HG03571 (cell line): ENCODE results near the gene HOTAIR.

Experiments used
- ATAC-seq: cut with Tn5 transposase; IDR thresholded peaks from one replicate; pipeline ENCODE4 v1.9.1; 2021; ENCODE audit not compliant: unreplicated experiment

Gene HOTAIR

DNA sequence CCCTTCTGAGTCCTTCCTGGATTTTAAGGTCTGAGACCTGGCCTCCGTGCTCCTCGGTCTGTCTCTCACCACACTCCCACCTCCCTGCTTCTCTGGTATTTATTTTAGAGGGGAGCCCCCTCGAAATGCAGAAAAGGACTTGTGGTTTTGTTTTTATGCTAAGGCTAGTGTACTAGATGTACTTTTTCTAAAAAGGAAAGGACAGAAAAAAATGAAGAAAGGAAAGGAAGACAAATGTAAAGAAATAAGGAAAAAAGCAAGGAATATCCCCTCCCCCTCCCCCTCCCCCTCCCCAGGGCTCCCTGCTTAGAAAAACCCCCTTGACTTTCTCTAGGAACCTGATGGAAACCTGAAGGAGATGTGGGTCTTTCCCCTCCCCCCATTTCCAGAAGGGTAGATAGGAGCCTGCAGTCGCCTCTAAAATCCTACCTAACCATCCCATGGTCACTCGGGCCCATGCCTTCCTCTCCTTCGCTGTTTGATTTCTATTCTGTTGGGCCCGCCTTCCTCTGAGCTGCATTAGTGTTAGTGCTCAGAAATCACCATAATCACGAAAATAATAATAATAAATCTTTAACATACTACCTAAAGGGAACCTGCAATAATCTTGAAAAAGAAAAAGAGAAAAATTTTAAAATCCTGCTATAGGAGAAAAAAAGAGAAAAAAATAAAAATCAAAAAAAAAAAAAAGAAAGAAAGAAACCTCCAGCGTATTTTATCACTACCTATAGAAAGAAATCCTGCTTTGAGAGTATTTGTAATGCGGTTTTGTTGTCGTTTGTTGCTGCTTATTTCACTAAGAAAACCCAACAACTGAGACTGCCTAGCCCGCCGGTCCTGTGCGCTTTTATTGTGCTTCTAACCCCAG, 37.1 kb upstream of the HOTAIR start:
- no peak for ATAC-seq

DNA sequence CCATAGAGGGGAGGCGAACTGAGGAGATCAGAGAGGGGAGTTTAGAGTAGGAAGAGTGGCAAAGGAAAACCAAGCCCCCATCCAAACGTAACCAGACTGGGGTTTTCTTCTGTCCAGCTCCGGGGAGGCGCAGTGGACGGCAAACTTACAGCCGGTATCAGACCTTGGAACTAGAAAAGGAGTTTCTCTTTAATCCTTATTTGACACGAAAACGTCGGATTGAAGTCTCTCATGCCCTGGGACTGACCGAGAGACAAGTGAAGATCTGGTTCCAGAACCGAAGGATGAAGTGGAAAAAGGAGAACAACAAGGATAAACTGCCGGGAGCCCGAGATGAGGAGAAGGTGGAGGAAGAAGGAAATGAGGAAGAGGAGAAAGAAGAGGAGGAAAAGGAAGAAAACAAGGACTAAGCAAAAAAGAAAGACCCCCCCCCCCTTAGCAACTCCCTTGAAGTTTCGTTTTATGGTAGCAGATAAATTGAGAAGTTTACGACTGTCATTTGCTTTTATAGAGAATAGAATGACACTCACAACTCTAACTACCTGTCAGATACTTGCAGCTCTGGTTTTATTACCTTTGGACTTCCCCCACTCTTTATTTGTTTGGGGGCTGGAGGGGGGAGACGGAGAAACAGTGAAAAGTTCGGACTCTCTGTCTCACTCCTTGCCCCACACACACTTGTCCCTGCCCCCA, 36.4 kb upstream of the HOTAIR start:
- ATAC-seq, result no peak

DNA sequence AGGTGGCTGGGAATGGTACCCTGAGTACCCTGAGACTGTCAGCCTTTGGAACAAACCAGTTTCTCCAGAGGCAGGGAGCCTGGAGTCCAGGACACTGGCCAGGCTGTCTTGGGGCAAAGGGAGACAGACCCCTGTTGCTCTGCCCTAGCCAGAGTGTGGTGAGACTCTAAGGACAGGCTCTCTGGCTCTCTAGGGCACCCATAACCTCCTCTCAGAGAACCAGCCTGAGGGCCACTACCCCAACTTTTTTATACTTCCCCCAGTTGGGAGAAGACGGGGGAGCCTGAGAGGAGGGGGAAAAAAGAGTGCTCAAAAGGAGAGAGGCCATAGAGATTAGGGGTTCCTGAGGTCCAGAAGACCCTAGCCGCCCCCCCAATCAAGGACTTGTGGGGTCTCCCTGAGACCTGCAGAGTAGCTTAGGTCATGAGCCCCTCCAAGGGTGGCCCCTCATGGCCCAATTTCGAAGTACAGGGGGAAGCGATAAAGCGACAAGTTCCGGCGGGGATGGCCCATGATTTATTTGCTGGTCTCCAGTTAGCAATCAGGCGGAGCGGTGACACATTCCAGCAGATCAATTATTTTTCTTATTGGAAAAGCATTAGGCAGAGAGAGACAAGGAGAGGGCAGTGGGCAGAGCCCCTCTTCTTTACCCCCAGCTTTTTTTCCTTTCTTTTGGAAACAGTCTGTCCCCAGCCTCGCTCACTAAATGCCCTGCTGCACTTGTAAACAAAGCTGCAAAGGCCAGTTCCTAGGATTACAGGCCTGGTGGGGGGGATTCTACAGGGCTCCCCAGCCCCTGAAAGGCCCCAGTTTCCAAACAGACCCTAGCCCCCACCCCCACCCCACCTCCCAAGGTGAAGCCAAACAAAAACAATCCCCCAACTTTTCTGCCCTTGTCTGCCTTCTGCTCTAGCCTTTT, 35.6 kb upstream of the HOTAIR start:
- ATAC-seq, result no peak

DNA sequence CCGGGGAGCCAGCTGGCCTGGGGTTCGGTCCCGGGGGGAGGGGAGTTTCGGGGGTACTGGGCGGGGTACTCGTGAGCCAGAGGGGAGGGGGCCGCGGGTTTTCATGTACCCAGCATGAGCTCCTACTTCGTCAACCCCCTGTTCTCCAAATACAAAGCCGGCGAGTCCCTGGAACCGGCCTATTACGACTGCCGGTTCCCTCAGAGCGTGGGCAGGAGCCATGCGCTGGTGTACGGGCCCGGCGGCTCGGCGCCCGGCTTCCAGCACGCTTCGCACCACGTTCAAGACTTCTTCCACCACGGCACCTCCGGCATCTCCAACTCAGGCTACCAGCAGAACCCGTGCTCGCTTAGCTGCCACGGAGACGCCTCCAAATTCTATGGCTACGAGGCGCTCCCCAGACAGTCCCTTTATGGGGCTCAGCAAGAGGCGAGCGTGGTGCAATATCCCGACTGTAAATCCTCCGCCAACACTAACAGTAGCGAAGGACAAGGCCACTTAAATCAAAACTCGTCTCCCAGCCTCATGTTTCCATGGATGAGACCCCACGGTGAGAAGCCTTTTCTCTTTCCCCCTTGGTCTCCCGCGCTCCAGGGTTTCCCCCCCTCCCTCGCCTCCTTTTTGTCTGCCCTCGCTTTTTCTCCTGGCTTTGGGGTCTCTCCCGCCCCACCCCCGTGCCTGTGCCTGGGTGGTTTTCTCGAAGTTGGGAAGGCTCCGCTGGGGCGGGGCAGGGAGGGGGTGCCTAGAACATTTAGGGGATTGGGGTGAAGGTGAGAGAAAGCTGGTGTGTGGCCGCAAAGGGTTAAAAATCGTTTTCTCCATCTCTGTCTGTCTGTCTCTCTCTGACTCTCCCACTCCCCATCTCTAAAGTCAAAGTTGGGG, 34.7 kb upstream of the HOTAIR start:
- no peak for ATAC-seq

DNA sequence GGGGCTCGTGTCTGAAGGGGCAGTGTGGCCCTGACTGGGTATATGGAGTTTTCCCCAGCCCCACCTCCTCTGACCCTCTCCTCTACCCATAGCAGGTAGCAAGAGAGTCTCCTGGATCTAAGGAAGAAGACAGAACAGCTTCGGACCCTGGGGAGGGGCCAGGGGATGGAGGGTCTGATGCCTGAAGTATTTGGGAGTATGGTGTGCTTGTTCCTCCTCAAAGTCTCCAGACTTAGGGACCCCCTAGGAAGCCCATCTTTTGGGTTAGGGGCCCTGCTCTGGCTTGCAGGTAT, 33.5 kb upstream of the HOTAIR start:
- ATAC-seq, result no peak

DNA sequence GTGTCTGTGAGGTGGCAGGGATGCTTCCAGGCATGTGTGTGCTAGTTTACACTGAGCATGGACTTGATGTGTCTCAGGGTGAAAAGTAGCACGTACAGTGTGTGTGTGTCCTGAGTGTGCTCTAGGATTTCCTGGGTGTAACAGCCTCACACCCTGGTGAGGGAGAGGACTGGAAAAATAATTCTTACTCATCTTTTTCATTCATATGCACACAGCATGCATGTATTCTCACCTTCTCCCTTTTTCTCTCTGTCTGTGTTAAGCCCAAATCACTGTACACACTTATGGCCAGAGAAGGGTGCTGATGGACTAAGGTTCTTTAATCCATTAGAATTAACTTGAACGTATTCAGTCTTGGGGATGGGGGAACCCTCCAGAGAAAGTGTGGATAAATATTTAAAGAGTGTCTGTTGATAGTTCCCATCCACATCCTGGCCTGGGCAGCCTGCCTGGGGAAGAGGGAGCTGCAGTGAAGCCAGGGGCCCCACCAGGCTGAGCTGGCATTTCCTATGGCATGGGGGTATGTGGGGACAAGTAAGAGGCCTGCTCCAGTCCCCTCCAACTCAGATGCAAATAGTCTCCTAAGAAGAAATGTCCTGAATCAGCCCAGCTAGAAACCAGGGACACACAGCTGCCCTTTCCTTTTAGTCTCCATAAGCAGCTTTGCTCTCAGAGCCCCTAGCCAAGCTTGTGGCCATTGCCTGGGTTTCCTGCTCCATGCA, 32.9 kb upstream of the HOTAIR start:
- no peak for ATAC-seq

DNA sequence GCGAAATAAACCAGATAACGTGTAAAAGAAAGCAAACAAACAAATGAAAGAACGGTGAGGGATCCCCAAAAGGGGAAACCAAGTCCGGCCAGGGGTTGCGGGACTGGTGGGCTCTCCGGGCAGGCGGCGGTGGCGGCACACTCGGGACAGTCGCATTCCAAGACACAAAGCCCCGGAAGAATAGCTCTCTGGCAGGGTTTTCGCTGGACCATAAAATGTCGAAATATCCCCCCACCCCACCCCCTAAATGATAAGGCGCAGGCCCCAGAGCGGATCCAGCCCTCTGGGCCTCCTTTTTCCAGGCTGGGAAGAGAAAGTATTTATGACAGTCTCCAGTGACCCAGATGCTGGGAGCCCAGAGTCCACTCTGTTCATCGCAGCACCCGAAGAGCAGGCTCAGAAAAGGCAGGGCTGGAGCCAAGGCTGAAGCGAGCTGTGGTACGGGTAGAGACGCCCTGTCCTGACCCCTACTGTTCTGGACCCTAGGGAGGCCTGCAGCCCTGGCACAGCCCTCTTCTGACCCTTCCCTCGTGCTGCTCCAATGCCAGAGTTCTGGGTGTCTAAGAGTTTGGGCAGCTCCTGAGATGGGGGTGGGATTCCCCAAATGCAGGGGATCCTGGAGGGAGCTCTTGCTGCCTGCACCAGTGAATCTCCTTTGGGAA, 31.9 kb upstream of the HOTAIR start:
- no peak for ATAC-seq

DNA sequence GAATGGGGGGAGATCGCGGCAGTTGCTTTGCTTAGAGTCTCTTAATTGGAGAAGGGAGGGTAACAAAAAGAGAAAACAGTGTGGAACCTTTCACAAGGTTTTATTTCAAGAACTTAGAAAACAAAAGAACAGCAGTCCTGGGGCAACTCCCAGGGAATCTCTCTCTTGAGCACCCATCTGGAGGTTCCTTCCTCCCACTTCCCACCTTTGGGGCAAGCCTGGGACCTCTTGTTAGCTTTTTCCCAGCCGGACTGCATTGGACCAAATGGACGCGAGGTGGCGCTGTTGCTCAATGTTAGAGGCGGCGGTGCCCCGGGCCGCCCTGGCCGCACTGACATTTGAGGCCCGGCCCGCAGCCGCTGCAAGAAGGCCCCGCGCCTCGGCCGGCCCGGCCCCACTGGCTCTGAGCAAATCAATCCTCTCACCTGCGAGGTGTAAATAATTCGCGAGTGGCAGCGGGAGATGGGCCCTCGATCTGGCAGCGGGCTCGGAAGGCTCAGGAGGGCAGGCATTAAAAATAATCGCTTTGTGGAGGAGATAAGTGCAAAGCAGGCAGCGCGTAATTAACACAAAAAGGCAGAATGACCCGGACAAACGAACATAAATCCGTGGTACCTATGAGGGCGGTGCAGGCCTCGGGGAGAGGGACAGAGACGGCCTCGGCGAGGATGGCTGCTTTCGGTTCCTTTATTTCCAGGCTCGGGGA, 31.3 kb upstream of the HOTAIR start:
- ATAC-seq, result no peak

DNA sequence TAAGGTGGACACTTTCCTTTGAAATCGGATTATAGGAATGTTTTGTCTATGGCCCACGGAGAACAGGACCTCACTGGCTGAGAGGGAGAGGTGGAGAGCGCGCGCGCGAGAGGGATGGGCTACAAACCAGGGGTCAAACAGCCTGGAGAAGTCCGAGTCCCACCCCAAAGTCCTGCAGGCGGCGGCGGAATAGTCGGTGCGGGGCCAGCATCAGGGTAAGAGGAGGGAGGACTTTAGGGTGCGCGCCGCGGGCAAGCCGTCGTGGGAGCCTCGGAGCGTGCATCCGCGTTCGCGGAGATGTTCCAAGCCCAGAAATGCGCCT, 30.7 kb upstream of the HOTAIR start:
- ATAC-seq, result no peak

DNA sequence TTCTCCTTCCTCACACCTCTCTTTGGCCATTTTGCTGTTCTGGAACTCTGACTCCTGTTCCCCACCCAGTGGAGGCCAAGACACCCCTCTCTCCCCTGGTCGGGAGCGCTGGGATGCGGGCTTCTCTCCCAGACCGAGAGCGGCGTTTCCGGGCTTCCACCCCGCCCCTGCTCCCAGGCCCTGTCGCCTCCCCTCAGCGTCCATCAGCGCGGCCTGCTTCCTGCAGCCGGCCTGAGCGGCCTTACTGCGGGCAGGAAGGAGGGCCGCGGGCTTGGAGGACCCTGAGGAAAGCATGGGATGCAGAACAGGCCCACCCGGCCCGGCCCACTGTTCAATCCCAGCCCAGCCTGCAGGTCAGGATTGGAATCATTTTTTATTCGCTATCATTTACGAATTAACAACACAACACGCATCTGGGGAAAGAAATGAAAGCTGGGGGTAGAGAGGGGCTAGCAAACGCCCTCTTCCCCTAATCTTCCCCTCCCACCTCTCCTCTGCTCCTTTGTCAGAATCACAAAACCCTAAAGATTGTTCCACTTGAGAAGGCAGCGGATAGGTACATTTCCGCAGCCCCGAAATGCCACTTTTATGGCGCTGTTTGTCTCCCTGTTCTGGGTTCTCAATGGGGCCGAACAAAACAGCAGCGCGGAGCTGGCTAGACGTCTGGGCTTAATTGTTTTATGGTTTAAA, 30.2 kb upstream of the HOTAIR start:
- ATAC-seq, result no peak

DNA sequence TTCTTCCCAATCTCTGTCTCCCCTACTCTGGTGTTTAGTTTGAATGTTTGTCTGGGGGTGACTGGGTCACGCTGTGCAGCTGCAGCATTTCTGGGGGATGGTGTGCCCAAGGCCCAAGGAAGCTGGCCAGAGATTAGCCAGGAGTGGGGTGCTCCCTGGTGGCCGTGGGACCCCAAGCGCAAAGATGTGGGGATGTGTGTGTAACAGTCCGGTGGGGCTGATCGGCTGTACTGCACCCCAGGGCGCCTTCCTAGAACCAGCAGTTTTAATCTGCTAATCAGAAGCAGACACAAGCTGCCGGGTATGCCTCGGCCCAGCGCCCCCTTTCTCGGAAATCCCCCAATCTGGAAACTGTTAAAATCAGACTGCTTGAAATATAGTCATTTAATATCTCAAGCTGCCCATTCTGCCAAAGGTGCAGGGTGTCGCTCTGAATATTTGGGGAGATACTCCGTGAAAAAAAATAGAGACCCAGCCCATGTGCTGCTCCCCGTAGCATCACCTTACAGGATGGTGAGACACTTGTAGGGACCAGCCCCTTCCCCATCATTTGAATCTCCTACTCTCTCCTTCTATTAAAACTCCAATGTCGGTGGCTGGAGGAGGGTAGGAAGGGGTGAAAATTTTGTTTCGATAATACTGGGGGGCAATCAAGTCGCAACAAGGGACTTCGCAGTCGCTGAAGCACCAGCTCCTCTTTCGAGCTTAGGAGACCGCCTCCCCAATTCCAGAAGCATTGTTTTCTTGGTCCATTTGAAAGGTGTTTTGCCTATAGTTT, 29.5 kb upstream of the HOTAIR start:
- no peak for ATAC-seq

DNA sequence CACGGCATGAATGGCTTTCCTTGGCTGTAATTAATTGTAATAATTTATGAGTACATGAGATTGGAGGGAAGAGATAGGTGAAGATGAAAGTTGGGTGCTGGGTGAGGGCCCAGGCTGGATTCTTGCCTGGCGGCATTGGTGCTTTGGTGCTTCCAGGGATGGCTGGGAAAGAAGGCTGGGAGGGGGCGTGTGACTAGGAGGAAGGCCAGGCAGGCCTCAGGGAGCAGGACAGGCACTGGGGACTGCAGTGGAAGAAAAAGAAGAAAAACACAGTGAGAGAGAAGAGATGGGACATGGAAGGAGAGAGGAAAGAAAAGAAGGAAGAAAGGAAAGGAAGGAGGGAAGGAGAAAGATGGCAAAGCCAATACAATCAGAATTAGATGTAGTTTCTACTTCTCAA, 28.9 kb upstream of the HOTAIR start:
- no peak for ATAC-seq

DNA sequence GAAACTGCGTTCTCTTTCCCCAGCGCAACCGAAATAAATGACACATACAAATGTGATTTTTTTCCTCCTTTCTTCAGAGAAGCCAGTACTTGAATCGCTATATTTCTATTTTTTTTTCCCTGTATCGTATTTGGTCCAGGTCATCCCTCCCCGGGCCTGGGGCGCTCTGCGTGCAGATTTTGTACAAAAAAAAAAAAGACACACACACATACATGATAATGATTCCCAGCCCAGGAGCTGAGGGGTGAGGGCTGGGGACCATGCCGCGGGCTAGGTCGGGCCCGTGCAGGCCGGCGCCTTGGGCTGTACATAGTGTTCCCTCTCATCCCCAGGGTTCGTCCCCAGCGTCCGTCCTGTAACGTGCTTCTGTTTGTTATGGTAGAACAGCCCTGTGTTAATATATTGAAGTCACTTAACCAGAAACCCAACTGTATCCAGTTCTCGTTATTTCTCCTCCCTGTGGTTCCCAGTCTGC, 28.2 kb upstream of the HOTAIR start:
- no peak for ATAC-seq

DNA sequence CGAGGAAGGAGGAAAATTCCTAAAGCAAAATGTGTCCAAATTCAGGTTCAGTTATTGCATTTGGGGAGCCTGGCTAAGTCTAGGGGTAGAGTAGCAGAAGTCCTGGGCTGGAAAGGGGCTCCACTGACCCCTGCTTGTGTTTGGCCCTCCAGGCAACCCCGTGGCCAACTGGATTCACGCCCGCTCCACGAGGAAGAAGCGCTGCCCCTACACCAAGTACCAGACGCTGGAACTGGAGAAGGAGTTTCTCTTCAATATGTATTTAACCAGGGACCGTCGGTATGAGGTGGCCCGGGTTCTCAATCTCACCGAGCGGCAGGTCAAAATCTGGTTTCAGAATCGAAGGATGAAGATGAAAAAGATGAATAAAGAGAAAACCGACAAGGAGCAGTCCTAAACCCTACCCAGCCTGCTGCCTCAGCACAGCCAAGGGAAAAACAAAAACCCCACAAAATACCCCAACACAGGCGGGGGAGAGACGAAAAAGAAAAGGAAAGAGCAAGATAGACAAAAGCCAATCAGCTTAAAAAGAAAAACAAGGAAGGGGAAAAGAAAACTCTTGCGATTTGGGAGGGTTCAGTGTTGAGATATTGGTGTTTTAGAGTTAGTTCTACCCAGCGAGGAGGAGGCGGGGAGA, 27.6 kb upstream of the HOTAIR start:
- no peak for ATAC-seq

DNA sequence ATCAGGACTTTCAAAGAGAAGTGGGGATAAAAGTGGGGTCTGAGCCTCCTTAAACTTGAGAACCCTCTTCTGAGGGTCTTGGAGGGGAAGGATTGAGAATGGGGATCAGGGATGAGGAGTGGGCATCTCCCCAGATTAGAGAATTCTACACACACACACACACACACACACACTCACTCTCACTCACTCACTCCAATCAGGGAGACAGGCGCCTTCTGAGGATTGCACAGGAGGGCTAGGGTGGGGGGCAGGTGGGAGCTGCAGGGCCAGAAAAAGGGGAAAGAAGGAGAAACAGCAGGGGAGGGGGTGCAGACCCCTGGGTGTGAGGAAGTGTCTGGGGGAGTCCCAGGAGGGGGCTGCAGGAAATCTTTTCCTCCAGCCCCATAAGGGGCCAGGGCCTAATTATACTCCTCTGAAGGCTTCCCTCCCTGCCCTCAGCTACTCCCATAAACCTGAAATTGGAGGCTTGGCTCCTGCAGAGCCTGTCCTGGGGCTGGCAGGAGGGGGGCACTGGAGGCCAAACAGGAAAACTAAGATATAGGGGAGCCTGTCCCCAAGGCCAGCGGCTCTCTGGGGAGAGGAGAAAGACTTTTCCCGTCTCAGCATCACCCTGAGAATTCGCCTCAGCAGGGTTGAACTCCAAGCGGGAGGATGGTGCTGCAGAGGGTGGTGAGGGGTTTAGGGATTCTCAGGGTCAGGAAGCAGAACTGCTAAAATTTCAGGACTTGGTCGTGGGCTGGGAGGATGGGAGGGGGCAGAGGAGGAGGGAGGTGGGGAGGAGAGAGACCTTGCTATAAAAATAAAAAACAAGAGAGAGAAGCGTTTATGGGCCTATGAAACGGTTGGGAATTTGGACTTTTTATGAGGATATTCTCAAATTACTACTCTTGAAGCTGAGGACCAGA, 26.8 kb upstream of the HOTAIR start:
- ATAC-seq, result no peak
